ENCODE data around the gene TIPRL. TPM values are rescaled to one million over a fixed set of nuclear protein-coding genes. Genes with fewer than 3 reads are reported as not detected.

Gene TIPRL
- total RNA-seq, 2 experiments from 2014 or later, result 36.0 to 54.3 TPM

- Histone ChIP-seq H2AFZ (ENCODE audit: low read length) (no peak overlapping the region), H3K9me2 (ENCODE audit: insufficient read depth, low read length) (no peaks in the 10 kb centered on the region), H4K20me1 (ENCODE audit: insufficient read depth, low read length) (no peaks in the 10 kb centered on the region), H3K36me3 (ENCODE audit: insufficient read depth, low read length) (peaks cover 76% of the 10 kb centered on the region), H3K4me1 (ENCODE audit: insufficient read depth, low read length, poor library complexity, severe bottlenecking) (peaks cover under 1% of the 10 kb centered on the region), H3K9me3 (ENCODE audit: low read length) (no peaks in the 10 kb centered on the region), H3K4me3 (ENCODE audit: low read depth, low read length, poor library complexity, severe bottlenecking) (no peak overlapping the region), H3K27ac (ENCODE audit: low read depth, low read length, poor library complexity, severe bottlenecking) (no peak overlapping the region), H3K4me2 (ENCODE audit: low read length) (no peak overlapping the region), H3K79me2 (ENCODE audit: insufficient read depth, low read depth, low read length) (peaks cover 22% of the 10 kb centered on the region; the same call in 1 of the 2 replicates)
- DNase-seq (ENCODE audit: low spot score), result no peak
- TF ChIP-seq CTCF (conservative IDR thresholded peaks at IDR 0.05; ENCODE audit: low read length) (no peak), EZH2phosphoT487 (IDR thresholded peaks at IDR 0.05; ENCODE audit: borderline replicate concordance, low read depth, low read length) (no peak)
- POLR2A ChIA-PET, result no interaction called here
- no TSS peak for BruUV-seq (replicated peaks)
- intact Hi-C loops (cut with micrococcal nuclease; ENCODE audit: unreplicated experiment), result no loop called here
- CTCF ChIA-PET (ENCODE audit: unreplicated experiment), result no interaction called here
These were observed 8.4 kb downstream of the TIPRL start for GRCh38 chr1:168187177-168187576.

- intact Hi-C loops (cut with micrococcal nuclease; ENCODE audit: unreplicated experiment), result no loop called here
- TF ChIP-seq EZH2phosphoT487 (IDR thresholded peaks at IDR 0.05; ENCODE audit: borderline replicate concordance, low read depth, low read length) (no peak), CTCF (conservative IDR thresholded peaks at IDR 0.05; ENCODE audit: low read length) (no peak)
- peaks cover 4% of the 10 kb centered on the region; the same call in 1 of the 2 replicates for H3K79me2 ChIP-seq (ENCODE audit: insufficient read depth, low read depth, low read length)
- no peaks in the 10 kb centered on the region for H4K20me1 ChIP-seq (ENCODE audit: insufficient read depth, low read length)
- ChIA-PET CTCF (ENCODE audit: unreplicated experiment) (no interaction called here), POLR2A (no interaction called here)
- no peak overlapping the region for H3K4me3 ChIP-seq (ENCODE audit: low read depth, low read length, poor library complexity, severe bottlenecking)
- H2AFZ ChIP-seq (ENCODE audit: low read length), result no peak overlapping the region
- BruUV-seq (replicated peaks), result no TSS peak
- H3K27ac ChIP-seq (ENCODE audit: low read depth, low read length, poor library complexity, severe bottlenecking), result no peak overlapping the region
- H3K9me2 ChIP-seq (ENCODE audit: insufficient read depth, low read length), result no peaks in the 10 kb centered on the region
- no peak overlapping the region for H3K4me2 ChIP-seq (ENCODE audit: low read length)
- no peaks in the 10 kb centered on the region for H3K4me1 ChIP-seq (ENCODE audit: insufficient read depth, low read length, poor library complexity, severe bottlenecking)
- no peak for DNase-seq (ENCODE audit: low spot score)
- H3K36me3 ChIP-seq (ENCODE audit: insufficient read depth, low read length), result peaks cover 88% of the 10 kb centered on the region
- no peaks in the 10 kb centered on the region for H3K9me3 ChIP-seq (ENCODE audit: low read length)
These were observed 11.6 kb downstream of the TIPRL start for GRCh38 chr1:168190403-168190802.

GRCh38 chr1:168195199-168196135 is 16.7 kb downstream of the TIPRL start:
- CTCF ChIA-PET (ENCODE audit: unreplicated experiment), result no interaction called here
- no peak overlapping the region for H2AFZ ChIP-seq (ENCODE audit: low read length)
- no peak for DNase-seq (ENCODE audit: low spot score)
- POLR2A ChIA-PET, result interaction anchor here (0.6 to 1.0 kb wide), 2 partner anchors 14 to 22 kb away, joined by 4 to 6 read pairs; no protein-coding TSS in a partner anchor
- H3K4me3 ChIP-seq (ENCODE audit: low read depth, low read length, poor library complexity, severe bottlenecking), result no peak overlapping the region
- no TSS peak for BruUV-seq (replicated peaks)
- peaks cover 92% of the 10 kb centered on the region for H3K36me3 ChIP-seq (ENCODE audit: insufficient read depth, low read length)
- H3K4me1 ChIP-seq (ENCODE audit: insufficient read depth, low read length, poor library complexity, severe bottlenecking), result no peaks in the 10 kb centered on the region
- no peaks in the 10 kb centered on the region for H3K9me3 ChIP-seq (ENCODE audit: low read length)
- H3K79me2 ChIP-seq (ENCODE audit: insufficient read depth, low read depth, low read length), result no peaks in the 10 kb centered on the region
- no peak for TF ChIP-seq EZH2phosphoT487 (IDR thresholded peaks at IDR 0.05; ENCODE audit: borderline replicate concordance, low read depth, low read length)
- TF ChIP-seq CTCF (conservative IDR thresholded peaks at IDR 0.05; ENCODE audit: low read length), result no peak
- no peak overlapping the region for H3K4me2 ChIP-seq (ENCODE audit: low read length)
- H3K27ac ChIP-seq (ENCODE audit: low read depth, low read length, poor library complexity, severe bottlenecking), result no peak overlapping the region
- H3K9me2 ChIP-seq (ENCODE audit: insufficient read depth, low read length), result no peaks in the 10 kb centered on the region
- H4K20me1 ChIP-seq (ENCODE audit: insufficient read depth, low read length), result no peaks in the 10 kb centered on the region
- intact Hi-C loops (cut with micrococcal nuclease; ENCODE audit: unreplicated experiment), result no loop called here

All from OCI-LY7 (cell line).